HepG2 (cell line): ENCODE results near the gene LYG2. TPM values are rescaled to one million over a fixed set of nuclear protein-coding genes. Genes with fewer than 3 reads are reported as not detected.

ENCODE experiments used
- ATAC-seq: fragments of 200-7000 bp; cut with Tn5 transposase; 3 replicates; pipeline ENCODE4 v1.9.1; 2020; ENCODE audit warnings: mild to moderate bottlenecking, moderate library complexity
- BruUV-seq: library from RNA; stranded (reverse); fragments of 400-500 nt; replicated peaks from 2 replicates; lab custom pipeline; 2021; lab: Mats Ljungman, UMichigan
- CTCF ChIA-PET: fragments of 300-600 bp; formaldehyde crosslinking; extraction: SDS; loops from one replicate; lab custom pipeline; 2021; ENCODE audit warnings: low total read pairs, inconsistent platforms, low intra/inter-chr PET ratio; lab: Yijun Ruan, JAX
- POLR2A ChIA-PET: fragments of 350-600 bp; sonication (Branson Sonifier 250); formaldehyde crosslinking; loops from one replicate; lab custom pipeline; 2020; ENCODE audit warnings: antibody characterized with exemption, inconsistent platforms; lab: Yijun Ruan, JAX
- DNase-seq: peaks from one replicate; pipeline ENCODE4 v3.0.0-alpha.2; 2015; ENCODE audit warnings: low spot score
- FAIRE-seq: peaks from 3 replicates; lab custom pipeline; 2011; peaks lifted over from hg19 to GRCh38; lab: Jason Lieb, UNC
- H2AFZ ChIP-seq: one replicate; pipeline ENCODE4 v1.6.1; 2011; ENCODE audit warnings: low read length, inconsistent platforms
- H3K27ac ChIP-seq: fragments of 300-600 bp; 3 replicates; pipeline ENCODE4 v1.8.0; 2011; ENCODE audit warnings: mixed run types, mild to moderate bottlenecking, mixed read lengths, low read length, inconsistent platforms; ENCODE audit not compliant: insufficient read depth; ENCODE audit errors: extremely low read length
- H3K27me3 ChIP-seq, 2 experiments: fragments of 200-600 bp in 1 of 2; 2 replicates in 1 of 2; 3 replicates in 1 of 2; pipeline versions ENCODE4 v1.6.0 to v1.8.0; 2011; ENCODE audit warnings: low read length in 2 of 2, mild to moderate bottlenecking in 2 of 2, moderate library complexity in 2 of 2, inconsistent platforms in 1 of 2; ENCODE audit not compliant: insufficient read depth in 2 of 2, control insufficient read depth in 1 of 2
- H3K36me3 ChIP-seq, 2 experiments: fragments of 200-600 bp in 1 of 2; replicated peaks in 1 of 2; 2 replicates in 1 of 2; 3 replicates in 1 of 2; pipeline versions ENCODE4 v1.5.1 to v1.8.0; 2011; ENCODE audit warnings: low read length in 2 of 2, inconsistent platforms in 1 of 2; ENCODE audit not compliant: insufficient read depth in 2 of 2, control insufficient read depth in 1 of 2
- H3K4me1 ChIP-seq: 2 replicates; pipeline ENCODE4 v1.5.1; 2012; ENCODE audit warnings: low read length, inconsistent platforms; ENCODE audit not compliant: insufficient read depth
- H3K4me2 ChIP-seq: 2 replicates; pipeline ENCODE4 v1.6.0; 2011; ENCODE audit warnings: low read depth, low read length, inconsistent platforms
- H3K4me3 ChIP-seq, 3 experiments: fragments of 200-600 bp in 1 of 3; sonication (generic), shearing (Covaris generic) in 1 of 3; replicated peaks in 1 of 3; 2 replicates each; pipeline ENCODE4 v1.5.1; 2011 to 2016; ENCODE audit warnings: low read length in 3 of 3, inconsistent platforms in 2 of 3, low read depth in 2 of 3, mild to moderate bottlenecking in 2 of 3, control low read depth in 1 of 3, mixed read lengths in 1 of 3; ENCODE audit not compliant: insufficient read depth in 1 of 3
- H3K79me2 ChIP-seq: one replicate; pipeline ENCODE4 v1.6.1; 2011; ENCODE audit warnings: low read length, inconsistent platforms; ENCODE audit not compliant: insufficient read depth
- H3K9ac ChIP-seq: 2 replicates; pipeline ENCODE4 v1.6.0; 2011; ENCODE audit warnings: mild to moderate bottlenecking, low read depth, low read length, inconsistent platforms; ENCODE audit not compliant: insufficient read depth
- H3K9me3 ChIP-seq: 2 replicates; pipeline ENCODE4 v1.5.1; 2012; ENCODE audit warnings: mild to moderate bottlenecking, low read length
- H4K20me1 ChIP-seq: 2 replicates; pipeline ENCODE4 v1.6.0; 2011; ENCODE audit warnings: inconsistent platforms, mild to moderate bottlenecking, low read length, moderate library complexity; ENCODE audit not compliant: insufficient read depth
- GLMP ChIP-seq: sonication (generic); formaldehyde crosslinking; IDR thresholded peaks from 2 replicates; pipeline ENCODE4 v1.9.0; 2021; ENCODE audit warnings: missing genetic modification reagents, mild to moderate bottlenecking, borderline replicate concordance
- HDAC6 ChIP-seq: fragments of 200-600 bp; sonication (generic); IDR thresholded peaks from 2 replicates; pipeline ENCODE4 v1.7.0; 2017; ENCODE audit warnings: mild to moderate bottlenecking, antibody characterized with exemption, low read length, low read depth
- ISX ChIP-seq: sonication (generic); formaldehyde crosslinking; conservative IDR thresholded peaks from 2 replicates; pipeline ENCODE4 v1.5.0; 2020; ENCODE audit warnings: missing genetic modification reagents
- MEIS2 ChIP-seq: sonication (generic); formaldehyde crosslinking; IDR thresholded peaks from 2 replicates; pipeline ENCODE4 v1.9.0; 2021; ENCODE audit warnings: mild to moderate bottlenecking, missing genetic modification reagents
- MLXIP ChIP-seq: sonication (generic); formaldehyde crosslinking; IDR thresholded peaks from 2 replicates; pipeline ENCODE4 v1.9.0; 2021; ENCODE audit warnings: missing genetic modification reagents, borderline replicate concordance
- RFXAP ChIP-seq: sonication (generic); formaldehyde crosslinking; IDR thresholded peaks from 2 replicates; pipeline ENCODE4 v1.4.0; 2020; ENCODE audit warnings: missing genetic modification reagents, borderline replicate concordance
- SMARCE1 ChIP-seq: fragments of 450-650 bp; IDR thresholded peaks from 2 replicates; pipeline ENCODE4 v1.6.1; 2017; ENCODE audit warnings: borderline replicate concordance
- ZFP90 ChIP-seq: sonication (generic); formaldehyde crosslinking; IDR thresholded peaks from 2 replicates; pipeline ENCODE4 v1.8.0; 2022; ENCODE audit warnings: missing genetic modification reagents, mild to moderate bottlenecking, inconsistent platforms, borderline replicate concordance
- ZMAT3 ChIP-seq: sonication (generic); formaldehyde crosslinking; conservative IDR thresholded peaks from 2 replicates; pipeline ENCODE4 v1.7.0; 2021; ENCODE audit warnings: missing genetic modification reagents
- ZNF282 ChIP-seq: fragments of 450-650 bp; IDR thresholded peaks from 2 replicates; pipeline ENCODE4 v1.6.1; 2018; ENCODE audit not compliant: partially characterized antibody
- ZNF501 ChIP-seq: sonication (generic); formaldehyde crosslinking; IDR thresholded peaks from 2 replicates; pipeline ENCODE4 v1.5.1; 2020; ENCODE audit warnings: mild to moderate bottlenecking, moderate library complexity, missing genetic modification reagents
- ZNF639 ChIP-seq: conservative IDR thresholded peaks from 2 replicates; pipeline ENCODE4 v1.6.1; 2018; ENCODE audit warnings: missing genetic modification reagents
- ZNF781 ChIP-seq: sonication (generic); formaldehyde crosslinking; IDR thresholded peaks from 2 replicates; pipeline ENCODE4 v1.5.1; 2020; ENCODE audit warnings: borderline replicate concordance, mild to moderate bottlenecking, missing genetic modification reagents; ENCODE audit errors: not compliant biosample characterization
- ZSCAN31 ChIP-seq: sonication (generic); formaldehyde crosslinking; IDR thresholded peaks from 2 replicates; pipeline ENCODE4 v1.5.0; 2020; ENCODE audit warnings: low read depth, mild to moderate bottlenecking, missing genetic modification reagents
- WGBS: methylation state at CpG from one replicate; pipeline ENCODE4 v1.1.6; 2017; ENCODE audit warnings: low lambda C conversion rate; 5-methylcytosine and 5-hydroxymethylcytosine counted together
- in situ Hi-C: cut with HindIII; loops from 2 replicates; pipeline ENCODE4 v1.10.0; 2017; ENCODE audit warnings: low pct_unique_long_range_greater_than_20kb; ENCODE audit not compliant: extremely low pct_ligation_motif_present
- intact Hi-C: fragments of 100-400 bp; cut with micrococcal nuclease; formaldehyde crosslinking; loops from one replicate; pipeline ENCODE4 v1.10.0; 2022; ENCODE audit not compliant: unreplicated experiment
- polyA plus RNA-seq, 8 experiments: library from polyadenylated mRNA; depleted of rRNA in 3 of 8; stranded (reverse) in 7 of 8; unstranded in 1 of 8; fragments of >200 nt; fragmentation: Illumina TruSeq in 4 of 8; extraction: Trizol in 4 of 8; gene quantifications; 2 replicates each; pipeline versions ENCODE4 v1.2.1 to v1.2.3, GENCODE V29; 2011 to 2016; ENCODE audit warnings: low read depth in 4 of 8, missing spikeins in 1 of 8, mixed read lengths in 1 of 8; ENCODE audit not compliant: insufficient read depth in 1 of 8
- total RNA-seq, 5 experiments: library from RNA; depleted of rRNA; stranded (reverse); fragments of >200 nt; fragmentation: Illumina TruSeq; extraction: Trizol; gene quantifications; 2 replicates each; pipeline ENCODE4 v1.2.3, GENCODE V29; 2016; ENCODE audit warnings: low read depth in 1 of 5

The LYG2 gene
- total and polyA plus RNA-seq, 2 of the 13 experiments (the other 11 are each of a cell fraction or from before 2014, with no cell fraction given), result 0.15 to 0.18 TPM

GRCh38 chr2:99278195-99278765 lies 22.8 kb upstream of the LYG2 start (continued):
- TF ChIP-seq MLXIP (0 out of 2 replicates have a peak, but pooled peaks have one; percentile 4), ZSCAN31 (CRISPR knock-in tag) (0 out of 2 replicates have a peak, but pooled peaks have one; percentile 12), ZNF501 (CRISPR knock-in tag) (peak; percentile 48), ZFP90 (CRISPR knock-in tag) (0 out of 2 replicates have a peak, but pooled peaks have one; percentile 7), ZMAT3 (CRISPR knock-in tag) (peak; percentile 4; the same call in 1 of the 2 replicates), RFXAP (0 out of 2 replicates have a peak, but pooled peaks have one; percentile 9)

GRCh38 chr2:99275882-99276281 lies 20.4 kb upstream of the LYG2 start:
- Histone ChIP-seq H3K27me3 (no peaks in the 10 kb centered on the region), H2AFZ (no peak overlapping the region), H3K36me3 (no peaks in the 10 kb centered on the region), H3K4me3 (no peak overlapping the region), H3K9me3 (peaks cover 17% of the 10 kb centered on the region), H4K20me1 (no peaks in the 10 kb centered on the region), H3K9ac (no peak overlapping the region), H3K4me1 (peaks cover 39% of the 10 kb centered on the region), H3K27ac (no peak overlapping the region), H3K79me2 (no peaks in the 10 kb centered on the region), H3K4me2 (peak overlapping the region; percentile 8; the same call in 1 of the 2 replicates)
- DNase-seq (no peak), ATAC-seq (no peak), FAIRE-seq (no peak)
- intact Hi-C loops (no loop called here), in situ Hi-C loops (no loop called here)
- BruUV-seq, result no TSS peak
- ChIA-PET POLR2A (no interaction called here), CTCF (no interaction called here)
- TF ChIP-seq ZNF781 (CRISPR knock-in tag), result no peak
- TF ChIP-seq ISX (CRISPR knock-in tag), result no peak
- TF ChIP-seq HDAC6, result no peak
- TF ChIP-seq ZNF282, result no peak
- no peak for TF ChIP-seq ZNF639 (CRISPR knock-in tag)
- TF ChIP-seq MEIS2 (CRISPR knock-in tag), result no peak
- no peak for TF ChIP-seq SMARCE1
- no peak for TF ChIP-seq GLMP (CRISPR knock-in tag)
- 77% methylated on average over 7 of the region's 7 CpGs for WGBS
